GM12891 (cell line): Measurements from ENCODE around the gene LHFPL3.

Experiments
- POLR2A ChIP-seq: IDR thresholded peaks from 2 replicates; pipeline ENCODE4 v1.6.1; 2011; ENCODE audit warnings: low read depth, low read length, control low read depth
- POLR2AphosphoS5 ChIP-seq: IDR thresholded peaks from 2 replicates; pipeline ENCODE4 v1.6.1; 2011; ENCODE audit warnings: low read depth, low read length, control low read depth
- POU2F2 ChIP-seq: IDR thresholded peaks from 2 replicates; pipeline ENCODE4 v1.6.1; 2011; ENCODE audit warnings: low read depth, mild to moderate bottlenecking, control low read depth, low read length, moderate library complexity
- TAF1 ChIP-seq: IDR thresholded peaks from 2 replicates; pipeline ENCODE4 v1.6.1; 2011; ENCODE audit warnings: low read depth, low read length, control low read depth

DNA sequence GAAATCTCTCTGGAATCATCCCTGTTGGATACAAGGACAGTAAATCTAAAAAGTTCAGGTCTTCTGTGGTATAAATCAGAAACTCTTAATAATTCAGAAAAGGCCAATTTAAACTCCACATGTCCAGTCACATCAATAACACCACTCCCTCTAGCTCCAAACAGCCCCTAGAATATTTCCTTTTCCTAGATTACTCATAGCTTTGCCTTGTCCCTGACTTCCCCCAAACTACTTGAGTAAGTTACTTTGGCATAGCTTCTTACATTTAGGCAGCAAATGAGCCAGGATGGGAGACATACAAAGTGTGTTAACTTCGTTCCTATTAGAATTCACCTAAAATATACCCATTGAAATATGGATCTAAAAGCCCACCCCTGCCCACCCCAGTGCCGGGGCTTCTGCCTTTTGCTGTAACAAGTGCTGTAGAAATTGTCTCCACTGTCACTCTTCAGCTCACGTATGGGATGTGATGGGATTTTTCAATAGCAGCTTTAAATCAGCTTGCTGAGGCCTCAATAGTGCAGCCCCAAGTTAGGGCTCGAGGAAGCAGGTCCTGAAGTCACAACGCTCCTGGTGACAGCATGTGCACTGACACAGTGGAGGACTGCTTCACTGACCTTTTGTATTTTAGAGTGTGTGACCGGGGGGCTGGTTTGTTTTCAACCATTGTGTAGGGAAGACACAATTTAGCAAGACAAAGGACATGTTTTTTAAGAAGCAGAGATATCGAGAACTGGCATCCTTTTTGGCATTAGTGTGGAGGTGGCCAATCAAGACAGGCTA, 467.4 kb downstream of the LHFPL3 start:
- TF ChIP-seq POLR2AphosphoS5 (no peak), POLR2A (no peak), TAF1 (no peak), POU2F2 (no peak)
